ENCODE data around the gene CDK11A.
"Not testable (repeated sequence)": the region's sequence is repeated elsewhere in the genome, so short reads cannot be mapped to it uniquely, and the experiment has no call there.

The CDK11A gene

DNA sequence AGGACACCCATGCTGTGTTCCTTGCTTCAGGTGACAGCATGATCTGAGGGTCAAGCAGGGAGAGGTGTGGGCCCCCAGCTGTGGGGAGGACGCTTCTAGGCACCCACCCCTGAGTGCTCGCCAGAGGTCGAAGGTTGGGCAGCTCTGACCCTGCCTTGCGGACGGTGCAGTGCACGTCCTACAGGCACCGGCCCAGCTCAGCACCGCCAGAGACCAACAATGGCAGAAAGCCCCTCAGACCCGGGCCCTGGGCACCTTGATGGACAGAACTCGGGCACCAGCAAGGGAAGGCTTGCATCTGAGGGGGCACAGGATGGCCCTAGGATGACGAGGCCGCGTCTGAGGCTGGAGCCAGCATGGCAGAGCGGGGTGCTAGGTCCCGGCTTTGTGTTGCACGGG, 29.4 kb upstream of the CDK11A start:
- DNase-seq = no peak

DNA sequence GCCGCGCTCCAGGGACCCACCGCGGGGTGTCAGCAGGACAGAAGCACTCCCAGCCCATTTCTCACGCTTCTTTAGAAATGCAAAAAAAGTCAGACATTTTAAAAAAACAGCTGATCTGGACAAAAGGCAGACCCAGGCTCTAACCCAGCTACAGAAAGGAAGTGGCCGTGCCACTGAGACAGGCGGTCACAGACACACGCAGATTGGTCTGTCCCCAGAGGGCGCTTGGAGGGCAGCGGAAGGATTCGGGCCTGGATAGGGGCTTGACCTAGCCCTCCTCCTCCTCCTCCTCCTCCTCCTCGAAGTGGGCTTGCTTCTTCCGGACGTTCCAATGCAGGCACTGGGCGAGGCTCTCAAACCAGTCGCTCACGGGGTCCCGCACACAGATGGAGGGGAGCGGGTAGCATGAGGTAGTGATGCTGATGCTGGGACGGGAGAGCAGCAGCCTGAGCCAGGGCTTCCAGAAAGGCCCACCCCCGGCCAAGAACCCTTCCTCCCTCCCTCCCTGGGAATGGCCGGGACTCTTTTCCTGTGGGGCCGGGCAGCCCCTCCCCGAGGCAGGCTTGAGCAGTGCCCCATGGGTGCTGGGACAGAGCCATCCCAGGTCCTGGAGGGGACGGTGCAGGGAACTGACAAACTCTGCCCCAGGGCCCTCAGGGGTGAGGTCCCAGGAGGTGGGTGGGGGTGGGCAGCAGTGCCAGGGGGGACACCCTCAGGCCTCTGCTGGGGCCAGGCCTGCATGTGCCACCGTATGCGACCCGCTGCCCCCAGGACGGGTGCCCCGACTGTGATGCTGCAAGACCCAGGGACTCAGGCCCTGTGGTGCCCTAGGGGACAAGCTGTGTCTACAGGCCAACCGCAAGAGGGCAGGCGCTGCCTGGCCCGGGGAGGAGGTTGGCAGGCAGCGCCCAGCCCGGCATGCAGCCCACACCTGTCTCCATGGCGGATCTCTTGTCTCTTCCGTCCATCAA, 28.8 kb upstream of the CDK11A start:
- no peak for DNase-seq

DNA sequence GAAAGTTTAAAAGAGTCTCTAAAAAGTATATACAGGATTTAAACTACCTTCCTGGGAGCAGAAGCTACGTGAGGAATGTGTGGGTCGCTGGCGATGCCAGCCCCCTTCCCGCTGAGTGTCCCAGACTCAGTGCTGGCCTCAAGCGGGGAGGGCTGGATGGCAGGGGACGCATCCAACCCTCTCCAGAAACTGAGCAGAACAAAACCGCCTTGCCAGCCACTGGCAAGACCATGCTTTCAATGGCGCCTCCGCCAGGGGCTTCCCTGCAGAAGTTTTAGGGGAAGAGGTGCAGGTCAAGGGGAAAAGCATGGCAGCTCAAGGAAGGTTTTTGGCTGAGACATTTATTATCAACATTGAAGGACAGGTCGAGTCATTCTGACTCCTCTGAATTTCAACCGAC, 28.0 kb upstream of the CDK11A start:
- no peak for DNase-seq

- DNase-seq = not testable (repeated sequence)
Observed at GRCh38 chr1:1749941-1750340, 25.8 kb upstream of the CDK11A start.

DNA sequence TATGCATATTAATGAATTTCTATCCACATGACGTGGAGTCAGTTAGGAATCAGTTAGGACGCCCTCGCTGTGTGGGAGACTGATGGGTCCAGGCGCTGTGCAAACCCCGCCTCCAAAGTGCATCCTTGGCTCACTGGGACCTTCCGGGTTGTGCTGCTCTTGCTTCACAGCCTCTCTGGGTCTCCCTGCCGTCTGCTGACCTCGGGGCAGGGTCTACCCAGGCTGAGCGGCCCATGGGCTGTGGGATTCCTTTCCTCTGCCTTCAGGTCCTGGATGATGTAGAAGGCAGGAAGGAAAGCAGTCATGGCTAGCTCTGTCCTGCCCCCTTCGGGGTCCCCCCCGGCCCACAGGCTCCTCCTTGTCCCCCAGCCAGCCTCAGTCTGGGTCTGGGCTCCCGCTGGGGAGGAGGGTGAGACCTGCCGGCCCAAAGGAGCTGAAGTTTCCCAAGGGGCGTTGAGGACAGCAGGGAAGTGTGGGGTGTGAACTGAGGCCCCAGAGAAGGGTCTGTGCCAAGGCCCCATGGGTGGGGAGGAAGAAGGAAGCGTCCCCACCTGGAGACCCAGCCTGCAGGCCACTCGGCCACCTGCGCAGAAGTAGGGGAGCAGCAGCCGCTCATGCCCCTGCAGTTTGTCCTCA, 24.6 kb upstream of the CDK11A start:
- no peak for DNase-seq

- not testable (repeated sequence) for DNase-seq
Observed at GRCh38 chr1:1746566-1746909, 22.4 kb upstream of the CDK11A start.

DNA sequence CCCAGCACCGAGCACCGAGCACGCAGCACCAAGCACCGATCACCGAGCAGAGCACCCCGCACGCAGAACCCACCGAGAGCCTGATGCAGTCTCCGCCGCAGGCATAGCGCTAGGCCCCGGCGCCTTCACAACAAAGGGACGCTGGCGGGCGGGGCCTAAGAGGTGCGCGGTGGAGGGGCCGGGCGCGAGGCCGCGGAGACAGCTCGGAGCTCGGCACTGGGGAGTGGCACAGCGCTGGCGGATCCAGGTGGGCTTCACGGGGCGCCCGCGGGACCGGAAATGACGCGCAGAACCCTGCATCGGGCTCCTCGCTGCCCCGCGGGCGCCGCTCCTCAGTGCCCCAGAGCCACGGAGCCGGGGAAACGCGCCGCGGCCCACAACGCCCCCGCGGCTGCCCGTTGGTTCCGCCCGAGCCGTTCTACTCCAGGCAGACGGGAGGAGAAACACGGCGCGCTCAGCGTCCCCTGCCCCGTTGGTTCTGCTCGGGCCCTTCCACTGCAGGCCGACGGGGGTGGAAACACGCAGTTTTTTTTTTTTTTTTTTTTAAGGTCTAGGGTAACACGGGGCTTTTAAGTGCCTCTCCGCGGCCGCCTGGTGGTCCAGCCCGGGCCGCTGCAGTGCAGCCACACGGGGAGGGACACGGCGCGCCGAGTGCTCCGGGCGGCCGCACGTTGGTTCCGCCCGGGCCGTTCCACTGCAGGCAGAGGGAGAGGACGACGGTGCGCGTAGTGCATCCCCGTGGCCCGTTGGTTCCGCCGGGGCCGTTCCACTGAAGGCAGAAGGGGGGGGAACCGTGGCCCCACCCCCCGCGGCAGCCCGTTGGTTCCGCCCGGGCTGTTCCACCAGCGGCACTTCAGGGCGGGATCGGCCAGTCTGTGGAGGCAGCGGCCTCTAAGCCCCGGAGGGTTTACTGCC, 21.8 kb upstream of the CDK11A start:
- not testable (repeated sequence) for DNase-seq

- DNase-seq = not testable (repeated sequence)
Observed at GRCh38 chr1:1742529-1742928, 18.4 kb upstream of the CDK11A start.

DNA sequence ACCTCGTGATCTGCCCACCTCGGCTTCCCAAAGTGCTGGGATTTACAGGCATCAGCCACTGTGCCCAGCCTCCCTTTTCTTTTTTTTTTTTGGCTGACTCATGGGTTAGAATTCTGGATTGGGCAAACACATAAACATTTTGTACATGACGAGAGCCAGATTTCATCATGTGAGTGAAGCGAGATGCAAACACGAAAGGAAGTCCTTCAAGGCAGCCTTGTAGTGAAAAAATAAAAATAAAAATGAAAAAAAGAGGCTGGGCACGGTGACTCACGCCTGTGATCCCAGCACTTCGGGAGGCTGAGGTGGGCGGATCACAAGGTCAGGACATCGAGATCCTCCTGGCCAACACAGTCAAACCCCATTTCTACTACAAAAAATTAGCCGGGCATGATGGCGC, 16.9 kb upstream of the CDK11A start:
- DNase-seq = not testable (repeated sequence)

DNA sequence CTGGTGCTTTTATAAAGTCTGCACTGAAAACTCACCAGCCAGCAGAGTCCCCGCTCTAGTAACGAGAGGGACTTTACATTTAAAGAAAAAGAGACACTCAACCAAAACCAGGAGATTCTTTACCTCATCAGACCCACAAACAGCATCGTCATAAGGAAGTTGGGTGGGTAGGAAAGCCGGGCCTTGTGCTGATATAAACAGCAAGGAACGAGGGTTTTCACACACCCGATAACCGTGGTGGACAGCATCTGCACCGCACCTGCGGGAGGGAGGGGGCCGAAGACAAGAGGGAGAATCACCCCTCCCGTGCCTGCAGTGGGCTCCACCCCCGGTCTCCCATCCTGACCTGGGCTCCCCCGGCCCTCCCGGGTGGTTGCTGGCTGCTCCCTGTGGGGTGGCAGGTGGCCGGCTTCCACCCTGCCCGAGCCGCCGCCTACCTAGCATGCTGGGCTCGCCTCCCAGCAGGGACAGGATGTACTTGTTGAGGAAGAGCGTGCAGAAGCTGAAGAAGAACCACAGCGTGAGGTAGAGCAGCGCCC, 14.7 kb upstream of the CDK11A start:
- DNase-seq = not testable (repeated sequence)

DNA sequence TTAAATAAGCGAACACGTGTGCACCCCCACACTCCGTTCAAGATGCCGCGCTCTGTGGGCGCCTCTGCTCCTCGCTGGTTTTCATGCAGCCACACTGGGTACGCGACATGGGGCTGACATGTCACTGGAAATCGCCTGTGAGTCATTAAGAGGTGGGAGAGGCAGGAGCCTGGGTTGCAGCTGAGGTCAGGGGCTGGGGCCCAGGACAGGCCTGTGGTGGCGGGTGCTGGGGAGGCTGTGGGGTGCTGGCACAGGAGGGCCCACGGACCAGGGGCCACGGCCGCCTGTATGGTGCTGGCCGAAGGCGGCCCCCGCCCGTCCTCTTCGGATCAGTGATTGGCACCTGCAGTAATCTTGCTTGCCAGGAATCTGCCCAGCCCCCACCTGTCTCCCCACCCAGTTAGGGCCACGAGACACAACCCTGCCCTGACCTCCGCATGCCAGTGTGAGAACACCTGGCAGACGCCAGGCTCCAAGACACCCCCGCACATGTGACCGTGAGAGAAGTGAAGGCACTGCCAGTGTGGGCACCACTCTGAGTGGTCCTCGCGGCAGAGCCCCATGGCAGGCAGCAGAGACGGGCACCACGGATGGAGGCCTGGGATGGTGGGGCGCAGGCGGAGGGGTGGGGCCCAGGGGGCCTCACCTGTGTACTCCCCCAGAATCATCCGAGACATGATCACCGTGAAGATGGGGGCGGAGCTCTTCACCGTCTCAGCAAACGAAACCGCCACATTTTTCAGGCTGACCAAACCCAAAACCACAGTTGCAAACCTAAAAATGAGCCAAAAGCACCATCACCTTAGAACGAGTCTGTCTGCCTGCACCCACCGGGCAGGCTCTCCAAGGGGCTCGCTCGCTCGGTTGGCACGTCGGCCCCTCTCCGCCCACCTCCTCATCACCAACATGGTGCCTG, 13.8 kb upstream of the CDK11A start:
- DNase-seq = not testable (repeated sequence)

DNA sequence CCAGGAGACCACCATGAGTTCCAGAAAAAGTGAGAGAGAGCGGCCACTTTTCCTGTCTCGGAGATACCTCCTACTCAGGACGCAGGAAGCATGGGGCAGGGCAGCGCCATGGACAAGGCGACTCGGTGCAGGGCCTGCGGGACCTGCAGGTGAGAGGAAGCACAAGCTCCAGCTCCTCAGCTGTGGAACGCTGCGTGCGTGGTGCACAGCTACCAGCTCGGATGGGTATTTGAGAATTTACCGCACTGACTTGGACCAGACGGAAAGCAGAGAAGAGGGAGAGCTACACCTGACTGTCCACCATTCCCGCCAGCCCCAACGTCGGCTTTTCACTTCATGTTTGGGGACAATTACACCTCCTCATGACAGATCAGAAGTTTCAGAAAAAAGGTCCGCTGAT, 8.2 kb upstream of the CDK11A start:
- no peak for DNase-seq

GRCh38 chr1:1730870-1731269, 6.7 kb upstream of the CDK11A start:
- no peak for DNase-seq

DNA sequence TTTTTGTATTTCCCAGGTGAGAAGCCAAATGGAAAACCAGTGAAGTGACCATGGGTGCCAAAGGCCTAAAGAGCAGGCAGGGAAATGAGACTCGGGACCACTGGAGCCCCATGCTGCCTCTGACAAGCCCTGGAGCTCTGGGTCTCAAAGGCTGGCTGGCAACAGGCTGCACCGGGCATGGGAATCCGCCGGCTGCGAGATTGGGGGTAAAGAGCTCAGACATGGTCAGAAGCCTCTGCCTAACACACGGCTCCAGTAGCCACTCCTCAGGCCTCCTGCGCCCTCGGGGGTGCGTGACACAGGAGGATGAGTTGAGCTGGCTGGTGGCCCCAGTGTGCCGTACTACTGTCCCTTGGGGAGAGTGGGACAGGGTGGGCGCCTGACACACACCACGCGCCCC, 6.1 kb upstream of the CDK11A start:
- DNase-seq = not testable (repeated sequence)

GRCh38 chr1:1729116-1729816, 5.1 kb upstream of the CDK11A start:
- DNase-seq = not testable (repeated sequence)

DNA sequence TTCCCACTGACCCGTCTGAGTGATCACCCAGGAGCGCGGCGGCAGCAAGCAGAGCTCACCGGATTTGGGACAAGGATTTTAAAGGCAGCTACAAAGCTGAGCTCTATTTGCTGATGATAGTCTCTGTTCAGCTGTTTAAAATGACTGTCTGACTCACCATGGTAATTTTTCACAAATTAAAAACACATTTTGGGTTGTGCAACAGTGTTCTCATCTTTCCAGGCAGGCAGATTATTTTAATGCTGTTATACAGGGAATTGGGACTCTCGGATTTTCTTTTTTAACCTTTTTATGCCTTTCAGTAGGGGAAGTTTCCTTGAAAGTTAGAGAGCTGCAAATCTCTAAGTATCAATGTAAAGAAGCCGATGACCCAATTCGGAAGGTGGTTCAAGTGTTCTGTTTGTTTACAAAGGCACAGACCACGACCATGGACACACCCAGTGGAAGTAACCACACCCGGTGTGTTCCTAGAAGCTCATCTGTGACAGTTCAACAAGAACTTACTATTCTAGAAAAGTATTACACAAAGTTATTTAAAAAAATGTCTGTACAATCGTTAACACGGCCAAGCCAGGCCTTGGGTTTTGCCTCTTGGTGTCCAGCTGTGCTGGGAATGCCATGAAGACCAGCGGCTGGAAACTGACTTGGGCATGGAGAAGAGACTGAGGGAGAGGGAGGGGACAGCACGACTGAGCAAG, 4.3 kb upstream of the CDK11A start:
- not testable (repeated sequence) for DNase-seq

DNA sequence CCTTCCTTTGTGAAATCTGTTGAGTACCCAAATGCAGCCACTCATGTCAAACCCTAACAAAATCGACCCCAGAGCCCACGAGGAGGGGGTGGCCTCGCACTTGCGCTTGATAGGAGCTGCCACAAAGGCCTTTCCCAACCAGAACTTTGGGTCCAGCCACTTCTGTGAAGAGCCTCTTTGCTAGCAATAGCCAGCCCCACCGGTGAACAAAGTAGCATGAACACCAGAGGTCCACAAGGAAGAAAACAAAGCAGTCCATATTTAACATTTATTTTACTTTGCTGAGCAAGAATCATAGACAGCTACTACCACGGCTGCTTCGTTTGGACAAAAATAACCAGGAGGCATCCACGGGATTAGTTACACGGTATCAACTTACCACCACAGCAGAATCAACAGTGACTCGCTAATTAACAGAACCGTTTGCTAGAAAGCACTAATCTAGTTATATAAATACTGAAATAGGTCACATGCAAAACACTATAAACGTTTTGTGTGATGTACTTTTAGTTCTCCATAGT, 3.0 kb upstream of the CDK11A start:
- not testable (repeated sequence) for DNase-seq

- DNase-seq = not testable (repeated sequence)
Observed at GRCh38 chr1:1726088-1726487, 1.9 kb upstream of the CDK11A start.

DNA sequence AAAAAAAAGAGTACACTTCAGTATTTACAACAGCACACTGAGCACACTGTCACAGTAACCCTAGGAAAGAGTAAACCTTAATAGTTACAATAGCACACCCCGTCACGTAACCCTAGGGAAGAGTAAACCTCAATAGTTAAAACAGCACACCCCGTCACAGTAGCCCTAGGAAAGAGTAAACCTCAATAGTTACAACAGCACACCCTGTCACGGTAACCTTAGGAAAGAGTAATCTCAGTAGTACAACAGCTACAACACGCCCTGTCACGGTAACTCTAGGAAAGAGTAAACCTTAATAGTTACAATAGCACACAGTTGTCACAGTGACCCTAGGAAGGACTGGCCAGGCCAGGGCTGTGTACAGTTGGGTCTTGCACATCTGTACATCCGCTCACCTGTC, 3.0 kb downstream of the CDK11A start:
- no peak for DNase-seq

Data from NCI-H2107 (cell line).